ENCODE results near the gene PDE4A.

The PDE4A gene

GRCh38 chr19:10505583-10506229 lies 85.4 kb downstream of the PDE4A start (continued):
- TF ChIP-seq POU6F1 (CRISPR knock-in tag; IDR thresholded peaks at IDR 0.05; ENCODE audit: borderline replicate concordance, low read depth): no peak
- no peak for TF ChIP-seq ZNF70 (CRISPR knock-in tag; IDR thresholded peaks at IDR 0.05)
- TF ChIP-seq ZFP3 (CRISPR knock-in tag; IDR thresholded peaks at IDR 0.05): no peak
- no peak for TF ChIP-seq SNAI2 (CRISPR knock-in tag; IDR thresholded peaks at IDR 0.05)

- ATAC-seq: no peak
- TF ChIP-seq ZFP3 (CRISPR knock-in tag; IDR thresholded peaks at IDR 0.05) (no peak), ZC3H10 (CRISPR knock-in tag; IDR thresholded peaks at IDR 0.05) (no peak), BACH2 (CRISPR knock-in tag; IDR thresholded peaks at IDR 0.05; ENCODE audit: borderline replicate concordance) (no peak), ZNF8 (CRISPR knock-in tag; IDR thresholded peaks at IDR 0.05) (no peak), TCF4 (CRISPR knock-in tag; IDR thresholded peaks at IDR 0.05; ENCODE audit: borderline replicate concordance) (no peak), CREB5 (CRISPR knock-in tag; IDR thresholded peaks at IDR 0.05; ENCODE audit: low read depth) (no peak), ZNF565 (CRISPR knock-in tag; conservative IDR thresholded peaks at IDR 0.05; ENCODE audit: low read depth) (no peak), ZNF70 (CRISPR knock-in tag; IDR thresholded peaks at IDR 0.05) (no peak), PATZ1 (CRISPR knock-in tag; IDR thresholded peaks at IDR 0.05; ENCODE audit: borderline replicate concordance) (no peak), TOX (CRISPR knock-in tag; IDR thresholded peaks at IDR 0.05; ENCODE audit: borderline replicate concordance) (no peak), RARB (CRISPR knock-in tag; IDR thresholded peaks at IDR 0.05) (no peak), POU6F1 (CRISPR knock-in tag; IDR thresholded peaks at IDR 0.05; ENCODE audit: borderline replicate concordance, low read depth) (no peak), CSRNP3 (CRISPR knock-in tag; IDR thresholded peaks at IDR 0.05) (no peak), GLIS3 (CRISPR knock-in tag; IDR thresholded peaks at IDR 0.05) (no peak), CSDC2 (CRISPR knock-in tag; IDR thresholded peaks at IDR 0.05) (no peak), ISL1 (CRISPR knock-in tag; IDR thresholded peaks at IDR 0.05) (no peak), TSHZ2 (CRISPR knock-in tag; IDR thresholded peaks at IDR 0.05) (no peak), ZFP30 (CRISPR knock-in tag; IDR thresholded peaks at IDR 0.05) (no peak), PPARA (CRISPR knock-in tag; IDR thresholded peaks at IDR 0.05; ENCODE audit: borderline replicate concordance) (no peak)
Observed at GRCh38 chr19:10508036-10508435, 87.7 kb downstream of the PDE4A start.
